Measurements from ENCODE around the gene PI4K2A.

Gene PI4K2A

GRCh38 chr10:97707134-97707861, 66.8 kb downstream of the PI4K2A start:
- no peak for DNase-seq

DNA sequence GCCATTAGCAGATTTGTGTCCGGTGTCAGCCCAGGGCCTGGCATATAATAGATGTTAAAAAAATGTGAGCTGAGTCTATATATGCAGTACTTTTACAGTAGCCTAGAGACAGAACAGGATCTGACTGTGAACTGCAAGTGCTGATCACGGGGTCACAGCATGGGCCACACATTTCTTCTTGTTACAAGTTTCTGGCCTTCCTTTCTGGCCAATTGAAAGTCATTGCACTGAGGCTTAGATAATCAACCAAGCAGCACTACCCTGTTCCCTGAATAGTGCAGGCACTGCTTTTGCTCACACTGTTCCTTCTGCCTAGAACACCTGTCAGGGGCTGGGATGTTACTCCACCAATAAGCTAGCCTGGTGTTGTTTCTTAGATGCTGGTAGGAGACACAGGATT, 67.7 kb downstream of the PI4K2A start:
- DNase-seq, result no peak

DNA sequence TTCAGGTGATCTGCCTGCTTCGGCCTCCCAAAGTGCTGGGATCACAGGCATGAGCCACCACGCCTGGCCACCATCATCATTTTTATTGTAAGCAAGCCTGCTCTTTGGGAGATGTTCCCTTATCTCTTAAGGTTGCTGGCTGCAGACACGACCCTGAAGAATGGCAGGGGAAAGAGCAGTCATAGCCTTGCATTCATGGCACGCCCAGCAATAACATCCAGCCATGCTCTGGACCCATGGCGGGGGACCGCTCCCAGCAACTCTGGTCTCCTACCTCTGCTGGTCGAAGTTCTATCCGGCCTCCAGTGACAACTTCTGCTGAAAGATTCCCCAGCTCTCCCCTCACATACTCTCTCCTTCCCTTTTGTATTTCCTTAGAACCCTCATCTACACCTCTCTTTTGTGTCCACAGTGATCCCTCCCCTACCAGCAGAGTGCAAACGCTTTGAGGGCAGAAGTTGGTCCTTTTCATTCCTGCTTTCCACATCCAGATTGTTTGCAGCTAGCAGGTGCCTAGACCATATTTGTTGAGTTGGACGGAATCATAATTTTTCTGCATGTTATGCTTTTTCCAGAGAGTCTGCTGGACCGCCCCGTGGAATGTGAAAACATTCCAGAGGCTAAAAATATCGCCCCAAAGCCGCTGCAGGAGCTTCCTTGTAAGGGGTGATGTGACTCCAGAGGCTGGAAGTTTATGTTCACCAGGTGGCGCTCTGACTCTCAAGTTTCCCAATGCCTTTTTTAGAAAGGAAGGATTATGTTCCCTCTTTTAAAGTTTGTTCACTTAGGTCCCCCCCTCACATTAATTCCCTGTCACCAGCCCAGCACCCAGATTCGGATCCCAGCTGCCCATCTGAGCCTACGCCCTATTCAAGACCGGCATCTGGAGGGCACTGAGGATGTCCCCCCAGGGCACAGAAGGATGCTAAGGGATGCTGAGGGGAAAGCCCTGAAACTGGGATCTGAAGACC, 68.8 kb downstream of the PI4K2A start:
- DNase-seq, result peak; percentile 92

DNA sequence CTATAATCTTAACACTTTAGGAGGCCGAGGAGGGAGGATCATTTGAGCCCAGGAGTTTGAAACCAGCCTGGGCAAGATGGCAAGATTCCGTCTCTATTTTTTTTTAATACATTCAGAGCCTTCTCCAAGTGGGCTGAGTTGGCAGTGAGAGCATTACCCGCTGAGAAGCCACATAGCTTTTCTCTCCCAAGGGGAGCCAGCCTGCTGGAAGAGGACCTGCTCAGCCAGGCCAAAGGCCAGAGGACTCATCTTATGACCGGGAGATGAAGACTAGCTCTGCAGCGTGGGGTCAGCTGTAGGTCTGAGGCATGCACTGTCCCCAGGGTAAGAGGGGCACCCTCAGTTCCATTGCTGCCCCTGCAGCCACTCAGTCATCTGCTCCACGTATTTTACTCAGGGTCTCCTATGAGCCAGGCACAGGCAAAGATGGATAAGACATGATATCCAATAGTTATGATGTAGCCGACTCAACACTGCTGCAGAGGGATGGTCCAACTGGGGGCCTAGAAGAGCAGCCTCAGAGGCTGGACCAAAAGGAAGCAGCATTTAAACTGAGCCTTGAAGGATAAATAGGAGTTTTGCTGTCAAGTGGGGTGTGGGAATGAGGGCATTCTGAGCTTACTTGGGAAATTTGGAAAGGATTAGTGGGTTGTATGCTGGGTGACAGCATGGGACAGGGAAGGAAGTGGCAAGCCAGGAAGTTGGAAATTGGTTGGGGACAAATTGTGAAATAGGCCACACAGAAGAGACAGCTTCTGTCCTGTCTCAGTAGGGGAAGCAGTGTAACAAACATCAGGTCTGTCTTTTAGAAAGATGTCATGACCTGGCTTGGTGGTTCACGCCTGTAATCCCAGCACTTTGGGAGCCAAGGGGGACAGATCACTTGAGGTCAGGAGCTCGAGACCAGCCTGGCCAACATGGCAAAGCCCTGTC, 71.4 kb downstream of the PI4K2A start:
- no peak for DNase-seq

DNA sequence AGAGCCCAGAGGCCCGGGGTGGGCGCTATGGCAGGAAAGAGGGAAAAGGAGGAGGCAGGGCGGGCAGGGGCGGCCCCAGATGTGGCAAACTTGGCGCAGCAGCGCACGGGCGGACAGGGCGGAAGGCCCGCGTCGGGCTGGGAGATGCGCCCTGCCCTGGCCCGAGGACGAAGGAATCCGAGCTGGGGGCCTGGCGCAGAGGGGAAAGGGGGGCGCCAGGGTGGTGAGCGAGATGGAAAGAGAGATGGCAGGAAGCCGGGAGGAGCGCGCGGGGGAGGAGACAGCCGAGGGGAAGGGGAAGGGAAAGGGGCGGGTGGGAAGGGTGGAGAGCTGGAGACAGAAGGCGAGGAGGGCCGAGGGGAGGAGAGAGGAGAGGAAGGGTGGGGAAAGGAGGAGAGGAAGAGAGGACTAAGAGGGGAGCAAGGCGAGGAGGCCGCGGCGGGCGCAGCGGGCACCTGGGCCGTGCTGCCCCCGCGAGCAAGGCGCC, 72.9 kb downstream of the PI4K2A start, which contains the start of gene MARVELD1:
Gene MARVELD1 (plus strand): TSS at position 392 of the 487 bp plus-strand sequence. CDS start 147 bp downstream, outside the sequence.
- peak; percentile 94 for DNase-seq

DNA sequence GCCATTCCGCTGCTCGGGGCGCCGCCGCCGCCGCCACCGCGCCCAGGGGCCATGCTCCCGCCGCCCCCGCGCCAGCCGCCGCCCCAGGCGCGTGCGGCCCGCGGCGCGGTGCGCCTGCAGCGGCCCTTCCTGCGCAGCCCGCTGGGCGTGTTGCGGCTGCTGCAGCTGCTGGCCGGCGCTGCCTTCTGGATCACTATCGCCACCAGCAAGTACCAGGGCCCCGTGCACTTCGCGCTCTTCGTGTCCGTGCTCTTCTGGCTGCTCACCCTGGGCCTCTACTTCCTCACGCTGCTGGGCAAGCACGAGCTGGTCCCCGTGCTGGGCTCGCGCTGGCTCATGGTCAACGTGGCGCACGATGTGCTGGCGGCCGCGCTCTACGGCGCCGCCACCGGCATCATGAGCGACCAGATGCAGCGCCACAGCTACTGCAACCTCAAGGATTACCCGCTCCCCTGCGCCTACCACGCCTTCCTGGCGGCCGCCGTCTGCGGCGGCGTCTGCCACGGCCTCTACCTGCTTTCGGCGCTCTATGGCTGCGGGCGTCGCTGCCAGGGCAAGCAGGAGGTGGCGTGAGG, 73.4 kb downstream of the PI4K2A start:
- DNase-seq, result peak; percentile 72

- DNase-seq, result peak; percentile 85
These were observed 74.2 kb downstream of the PI4K2A start for GRCh38 chr10:97714401-97715258.

GRCh38 chr10:97715259-97715874, 74.9 kb downstream of the PI4K2A start:
- DNase-seq, result no peak

GRCh38 chr10:97717627-97718026, 77.2 kb downstream of the PI4K2A start:
- no peak for DNase-seq

DNA sequence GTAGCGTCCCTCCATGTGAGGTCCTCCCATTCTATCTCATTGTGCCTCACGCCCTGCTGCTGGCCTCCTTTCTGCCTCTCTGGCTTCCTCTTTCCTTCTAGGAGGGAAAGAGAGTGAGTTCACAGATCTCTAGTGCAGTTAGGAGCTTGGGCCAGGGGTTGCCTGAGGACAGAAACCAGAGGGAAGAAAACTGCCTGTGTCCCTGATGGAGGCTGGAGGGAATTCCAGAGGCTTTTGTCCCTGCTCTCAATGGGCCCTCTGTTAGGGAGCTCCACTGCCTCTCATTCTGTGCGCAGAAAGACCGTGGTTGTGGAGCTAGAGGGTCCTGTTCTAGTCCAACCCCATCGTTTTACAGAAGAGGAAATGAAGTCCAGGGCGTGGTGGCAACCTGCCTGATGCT, 77.7 kb downstream of the PI4K2A start:
- DNase-seq, result no peak

DNA sequence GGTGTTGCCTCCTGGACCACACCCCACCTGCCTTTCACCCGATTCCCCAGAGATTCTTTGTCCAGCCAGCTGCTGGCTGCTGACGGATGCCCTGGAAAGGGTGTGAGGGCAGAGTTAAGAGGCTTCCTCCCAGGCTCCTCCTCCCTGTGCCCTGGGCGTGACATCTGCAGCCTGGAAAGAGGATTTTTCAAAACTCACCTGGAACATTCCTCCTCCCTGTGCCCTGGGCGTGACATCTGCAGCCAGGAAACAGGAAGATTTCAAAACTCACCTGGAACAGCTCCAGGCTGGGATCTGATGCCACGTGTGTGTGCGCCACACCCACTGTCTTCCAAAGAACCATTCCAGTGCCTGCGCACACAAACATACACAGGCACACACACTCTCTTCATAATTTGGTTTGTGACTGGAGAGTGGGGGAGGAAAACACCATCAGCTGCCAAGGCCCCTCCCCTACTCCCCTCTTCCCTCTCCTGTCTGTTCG, 78.2 kb downstream of the PI4K2A start:
- no peak for DNase-seq

DNA sequence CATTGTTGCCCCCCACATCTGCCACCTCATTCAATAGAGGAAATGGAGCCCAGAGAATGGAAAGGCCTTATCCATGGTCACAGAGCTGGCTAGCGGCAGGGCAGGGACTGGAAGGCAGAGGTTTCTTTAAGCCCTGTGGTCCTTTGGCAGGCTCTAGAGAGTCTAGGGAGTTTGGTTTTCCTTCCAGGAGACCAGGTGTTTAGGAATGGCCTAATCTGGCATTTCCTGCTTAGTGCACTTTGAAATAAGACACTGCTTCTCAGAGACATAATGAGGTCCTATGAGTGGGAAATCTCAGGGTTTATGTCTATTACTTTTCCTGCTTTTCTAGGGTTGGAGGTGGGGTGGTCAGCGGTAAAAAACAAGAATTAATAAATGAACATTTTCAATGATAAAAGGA, 79.1 kb downstream of the PI4K2A start:
- no peak for DNase-seq

- DNase-seq, result no peak
These were observed 81.7 kb downstream of the PI4K2A start for GRCh38 chr10:97721871-97722780.

DNA sequence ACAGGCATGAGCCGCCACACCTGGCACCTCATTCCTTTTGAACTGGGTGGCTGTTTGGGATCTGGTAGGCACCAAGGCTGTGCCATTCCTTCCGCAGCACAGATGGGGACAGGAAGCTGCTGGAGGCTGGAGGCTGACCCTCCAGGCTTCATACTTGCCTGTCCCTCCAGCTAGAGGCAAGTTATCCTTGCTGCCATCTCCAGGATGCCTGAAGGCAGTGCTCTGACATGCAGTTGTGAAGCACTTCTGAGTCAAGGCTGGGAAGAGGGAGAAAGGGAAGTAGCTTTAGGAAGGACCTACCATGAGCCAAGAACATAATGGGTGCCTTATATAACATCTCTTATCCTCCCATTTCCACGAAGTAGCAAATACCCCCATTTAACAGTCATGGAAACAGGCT, 82.5 kb downstream of the PI4K2A start:
- DNase-seq, result no peak

- peak; percentile 48 for DNase-seq
These were observed 84.0 kb downstream of the PI4K2A start for GRCh38 chr10:97724341-97724941.

All from fibroblast of skin of back (primary cell).